Stimulated activated CD8-positive, alpha-beta memory T cell treated with anti-CD3 and anti-CD28 coated beads, Interleukin-12 subunit alpha, Interleukin-12 subunit beta, amount 100 ng/mL, for 4 hours (primary cell): ENCODE results near the gene GCK.
A peak's percentile ranks its signal among the peaks of the same experiment; 100 is the strongest.
"Not testable (repeated sequence)": the region's sequence is repeated elsewhere in the genome, so short reads cannot be mapped to it uniquely, and the experiment has no call there.

Experiments
- DNase-seq: peaks from one replicate; pipeline ENCODE4 v3.0.0-alpha.2; 2020; ENCODE audit warnings: low read depth

Gene GCK

GRCh38 chr7:44201813-44202212, 12.6 kb upstream of the GCK start:
- DNase-seq: no peak

GRCh38 chr7:44200699-44201461, 11.6 kb upstream of the GCK start, which contains the start of gene YKT6:
YKT6 (plus strand) TSS chr7:44200978; CDS start chr7:44201136, 158 bp downstream.
- DNase-seq: peak; percentile 89

- DNase-seq: not testable (repeated sequence)
These were observed 10.9 kb upstream of the GCK start for GRCh38 chr7:44200163-44200562.

- no peak for DNase-seq
These were observed 8.2 kb upstream of the GCK start for GRCh38 chr7:44197474-44197873.

- DNase-seq: no peak
These were observed 7.2 kb upstream of the GCK start for GRCh38 chr7:44196450-44196872.

- DNase-seq: no peak
These were observed 6.7 kb upstream of the GCK start for GRCh38 chr7:44195889-44196288.

GRCh38 chr7:44194562-44195145, 5.4 kb upstream of the GCK start:
- DNase-seq: no peak

- no peak for DNase-seq
These were observed 4.8 kb upstream of the GCK start for GRCh38 chr7:44194069-44194468.

GRCh38 chr7:44193011-44193802, 4.0 kb upstream of the GCK start:
- DNase-seq: no peak

GRCh38 chr7:44191171-44191570, 1.9 kb upstream of the GCK start:
- DNase-seq: no peak

- no peak for DNase-seq
These were observed 994 bp upstream of the GCK start for GRCh38 chr7:44189993-44190872.

GRCh38 chr7:44188480-44189225, 586 bp downstream of the GCK start:
- no peak for DNase-seq

GRCh38 chr7:44187636-44188416, 1.4 kb downstream of the GCK start:
- no peak for DNase-seq

GRCh38 chr7:44186736-44187135, 2.5 kb downstream of the GCK start:
- DNase-seq: no peak

- DNase-seq: no peak
These were observed 3.5 kb downstream of the GCK start for GRCh38 chr7:44185729-44186128.

GRCh38 chr7:44184873-44185446, 4.3 kb downstream of the GCK start:
- DNase-seq: no peak

- no peak for DNase-seq
These were observed 4.9 kb downstream of the GCK start for GRCh38 chr7:44184206-44184872.

- no peak for DNase-seq
These were observed 5.9 kb downstream of the GCK start for GRCh38 chr7:44183386-44183785.

GRCh38 chr7:44182827-44183226, 6.4 kb downstream of the GCK start:
- DNase-seq: no peak
